Loucy (cell line): Measurements from ENCODE around the gene GPC4.

Source experiments
- H2AFZ ChIP-seq: fragments of 200-600 bp; sonication (generic); 2 replicates; pipeline ENCODE4 v1.6.0; 2016; ENCODE audit warnings: antibody characterized with exemption, mild to moderate bottlenecking, low read length, moderate library complexity
- H3F3A ChIP-seq: fragments of 200-600 bp; 2 replicates; pipeline ENCODE4 v1.6.0; 2016; ENCODE audit warnings: antibody characterized with exemption, low read depth, mild to moderate bottlenecking
- H3K27me3 ChIP-seq: fragments of 200-600 bp; sonication (generic); 2 replicates; pipeline ENCODE4 v1.6.1; 2014; ENCODE audit warnings: low read length, mild to moderate bottlenecking; ENCODE audit not compliant: insufficient read depth, poor library complexity, severe bottlenecking
- H3K36me3 ChIP-seq: fragments of 200-600 bp; sonication (generic); 2 replicates; pipeline ENCODE4 v1.6.1; 2016; ENCODE audit warnings: low read length; ENCODE audit not compliant: insufficient read depth
- H3K4me1 ChIP-seq: fragments of 200-600 bp; sonication (generic); 2 replicates; pipeline ENCODE4 v1.5.1; 2014; ENCODE audit warnings: low read length, mild to moderate bottlenecking; ENCODE audit not compliant: insufficient read depth, poor library complexity, severe bottlenecking
- H3K4me2 ChIP-seq: fragments of 200-600 bp; sonication (generic); 2 replicates; pipeline ENCODE4 v1.6.0; 2014; ENCODE audit warnings: antibody characterized with exemption, low read length, low read depth, mild to moderate bottlenecking; ENCODE audit not compliant: poor library complexity, severe bottlenecking
- H3K4me3 ChIP-seq: fragments of 200-600 bp; sonication (generic); 2 replicates; pipeline ENCODE4 v1.5.1; 2014; ENCODE audit warnings: low read length, mild to moderate bottlenecking, mixed read lengths; ENCODE audit not compliant: poor library complexity, severe bottlenecking
- H3K79me2 ChIP-seq: fragments of 200-600 bp; sonication (generic); 2 replicates; pipeline ENCODE4 v1.6.1; 2014; ENCODE audit warnings: low read length; ENCODE audit not compliant: insufficient read depth
- H3K9ac ChIP-seq: fragments of 200-600 bp; sonication (generic); 2 replicates; pipeline ENCODE4 v1.6.0; 2014; ENCODE audit warnings: mild to moderate bottlenecking, low read depth, low read length, moderate library complexity; ENCODE audit not compliant: poor library complexity, severe bottlenecking
- H3K9me2 ChIP-seq: fragments of 200-600 bp; sonication (generic); replicated peaks from 2 replicates; pipeline ENCODE4 v1.6.1; 2016; ENCODE audit warnings: low read depth, low read length, mixed read lengths
- H3K9me3 ChIP-seq: fragments of 200-600 bp; sonication (generic); 2 replicates; pipeline ENCODE4 v1.6.1; 2014; ENCODE audit warnings: mild to moderate bottlenecking, antibody characterized with exemption, low read length, low read depth; ENCODE audit not compliant: insufficient read depth
- H4K20me1 ChIP-seq: fragments of 200-600 bp; sonication (generic); 2 replicates; pipeline ENCODE4 v1.6.0; 2014; ENCODE audit warnings: antibody characterized with exemption, low read length, mild to moderate bottlenecking; ENCODE audit not compliant: insufficient read depth, poor library complexity, severe bottlenecking
- CTCF ChIP-seq: fragments of 200-600 bp; sonication (generic); conservative IDR thresholded peaks from 2 replicates; pipeline ENCODE4 v1.5.1; 2014; ENCODE audit warnings: mild to moderate bottlenecking, antibody characterized with exemption, low read length
- EZH2phosphoT487 ChIP-seq: fragments of 200-600 bp; IDR thresholded peaks from 2 replicates; pipeline ENCODE4 v1.6.1; 2018; ENCODE audit warnings: antibody characterized with exemption, mild to moderate bottlenecking, moderate library complexity, borderline replicate concordance

GPC4 gene

GRCh38 chrX:133353233-133353632 lies 62.1 kb downstream of the GPC4 start:
- Histone ChIP-seq H3K4me1 (no peaks in the 10 kb centered on the region), H3K9ac (no peak overlapping the region), H3K9me3 (no peaks in the 10 kb centered on the region), H2AFZ (no peak overlapping the region), H3F3A (no peaks in the 10 kb centered on the region), H3K9me2 (no peaks in the 10 kb centered on the region), H3K36me3 (no peaks in the 10 kb centered on the region), H3K79me2 (no peaks in the 10 kb centered on the region), H3K4me3 (no peak overlapping the region), H3K27me3 (no peaks in the 10 kb centered on the region), H4K20me1 (no peaks in the 10 kb centered on the region), H3K4me2 (no peak overlapping the region)
- no peak for TF ChIP-seq EZH2phosphoT487
- no peak for TF ChIP-seq CTCF

DNA sequence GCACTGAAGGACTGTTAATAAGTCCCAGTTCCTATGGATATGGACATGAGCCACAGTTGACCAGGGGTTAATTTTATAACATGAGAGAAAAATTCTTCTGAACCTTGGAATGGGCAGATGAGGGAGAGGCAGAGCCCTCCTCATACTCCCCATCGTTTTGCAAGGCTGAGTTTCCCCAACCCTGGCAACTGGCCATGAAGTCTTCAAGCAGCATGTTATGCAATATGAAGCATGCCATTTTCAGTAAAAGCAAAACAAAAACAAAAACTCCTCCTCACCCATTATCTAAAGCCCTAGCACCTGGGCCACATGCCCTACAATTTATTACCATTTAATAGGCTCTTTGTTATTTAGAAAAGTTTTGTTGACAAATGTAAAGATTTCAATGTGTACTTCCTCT lies 64.5 kb downstream of the GPC4 start:
- H3K4me3 ChIP-seq: no peak overlapping the region
- no peak overlapping the region for H3K9ac ChIP-seq
- H3K9me2 ChIP-seq: no peaks in the 10 kb centered on the region
- H4K20me1 ChIP-seq: no peaks in the 10 kb centered on the region
- H3K4me1 ChIP-seq: no peaks in the 10 kb centered on the region
- no peak overlapping the region for H2AFZ ChIP-seq
- no peaks in the 10 kb centered on the region for H3F3A ChIP-seq
- no peaks in the 10 kb centered on the region for H3K9me3 ChIP-seq
- TF ChIP-seq CTCF (no peak), EZH2phosphoT487 (no peak)
- H3K4me2 ChIP-seq: no peak overlapping the region
- no peaks in the 10 kb centered on the region for H3K79me2 ChIP-seq
- H3K36me3 ChIP-seq: no peaks in the 10 kb centered on the region
- no peaks in the 10 kb centered on the region for H3K27me3 ChIP-seq

DNA sequence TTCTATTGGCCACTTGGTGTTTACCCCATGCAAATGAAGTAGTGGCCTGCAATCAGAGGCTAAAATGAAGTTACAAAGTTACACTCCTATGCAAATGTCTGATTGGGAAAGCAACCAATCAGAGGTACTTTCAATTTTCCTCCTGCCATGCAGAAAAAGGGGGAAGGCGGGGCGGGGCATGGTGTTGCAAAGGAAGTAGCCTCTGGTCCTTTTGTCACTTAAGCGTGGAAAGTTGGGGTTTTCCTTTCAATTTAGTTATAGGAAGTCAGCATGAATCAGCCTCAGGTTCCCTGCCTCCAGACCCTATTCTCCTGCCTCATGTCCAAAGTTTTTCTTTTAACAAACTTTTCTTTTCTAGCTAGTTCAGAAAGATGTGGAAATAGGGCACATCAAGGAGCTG lies 69.3 kb downstream of the GPC4 start:
- no peak overlapping the region for H3K4me2 ChIP-seq
- no peak overlapping the region for H3K4me3 ChIP-seq
- H4K20me1 ChIP-seq: no peaks in the 10 kb centered on the region
- no peak overlapping the region for H2AFZ ChIP-seq
- H3K9me3 ChIP-seq: no peaks in the 10 kb centered on the region
- H3K27me3 ChIP-seq: no peaks in the 10 kb centered on the region
- no peaks in the 10 kb centered on the region for H3K9me2 ChIP-seq
- H3K9ac ChIP-seq: no peak overlapping the region
- no peaks in the 10 kb centered on the region for H3K79me2 ChIP-seq
- H3K4me1 ChIP-seq: no peaks in the 10 kb centered on the region
- TF ChIP-seq EZH2phosphoT487 (no peak), CTCF (no peak)
- H3K36me3 ChIP-seq: no peaks in the 10 kb centered on the region
- no peaks in the 10 kb centered on the region for H3F3A ChIP-seq
